ENCODE data around the gene HTR1D. TPM values are rescaled to one million over a fixed set of nuclear protein-coding genes. Genes with fewer than 3 reads are reported as not detected.

HTR1D gene
- total RNA-seq, 1 experiment from 2014 or later: 5.4 TPM

DNA sequence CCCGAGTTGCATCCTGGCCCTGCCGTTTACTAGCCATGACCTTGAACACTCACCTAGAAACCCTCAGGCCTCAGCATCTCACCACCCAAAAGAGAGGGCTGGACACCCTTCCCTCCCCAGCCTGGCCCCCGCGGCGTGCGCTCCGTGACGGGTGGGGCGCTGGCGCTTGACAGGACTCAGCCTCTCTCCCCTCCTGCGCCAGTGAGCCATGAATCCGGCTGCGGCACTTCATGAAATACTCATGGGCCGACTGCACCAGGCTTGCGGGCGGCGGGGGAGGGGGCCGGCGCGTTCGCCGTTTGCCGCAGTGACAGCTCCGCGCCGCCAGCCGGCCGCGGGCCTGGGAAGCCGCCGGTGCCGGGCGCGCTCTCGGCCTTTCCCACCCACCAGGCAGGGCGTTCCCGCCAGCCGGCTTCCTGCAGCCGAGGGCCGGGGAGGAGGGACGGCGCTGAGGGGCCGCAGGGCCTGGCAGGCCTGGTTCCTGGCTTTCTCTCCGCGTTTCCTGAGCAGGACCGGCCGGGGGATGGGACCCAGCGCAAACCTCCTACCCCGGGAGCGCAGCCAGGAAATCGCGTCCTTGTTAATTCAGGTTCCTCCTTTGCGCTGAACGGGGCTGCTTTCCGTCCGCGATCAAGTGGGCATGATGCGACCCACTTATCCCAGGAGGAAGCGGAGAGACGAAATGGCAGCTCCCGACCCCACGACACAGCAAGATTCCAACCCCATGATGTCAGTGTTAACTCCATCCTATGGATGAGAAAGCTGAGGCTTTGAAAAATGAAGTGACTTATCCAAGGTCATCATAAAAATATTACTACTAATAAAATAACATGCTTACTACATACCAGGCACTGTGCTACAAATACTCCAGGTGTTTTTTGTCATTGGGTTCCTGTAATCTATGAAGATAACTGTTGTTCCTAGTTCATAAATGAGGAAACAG lies 39.6 kb downstream of the HTR1D start (continued):
- TF ChIP-seq, protein P1, sequence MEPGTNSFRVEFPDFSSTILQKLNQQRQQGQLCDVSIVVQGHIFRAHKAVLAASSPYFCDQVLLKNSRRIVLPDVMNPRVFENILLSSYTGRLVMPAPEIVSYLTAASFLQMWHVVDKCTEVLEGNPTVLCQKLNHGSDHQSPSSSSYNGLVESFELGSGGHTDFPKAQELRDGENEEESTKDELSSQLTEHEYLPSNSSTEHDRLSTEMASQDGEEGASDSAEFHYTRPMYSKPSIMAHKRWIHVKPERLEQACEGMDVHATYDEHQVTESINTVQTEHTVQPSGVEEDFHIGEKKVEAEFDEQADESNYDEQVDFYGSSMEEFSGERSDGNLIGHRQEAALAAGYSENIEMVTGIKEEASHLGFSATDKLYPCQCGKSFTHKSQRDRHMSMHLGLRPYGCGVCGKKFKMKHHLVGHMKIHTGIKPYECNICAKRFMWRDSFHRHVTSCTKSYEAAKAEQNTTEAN (CRISPR knock-in tag; IDR thresholded peaks at IDR 0.05): peak; percentile 67; the same call in 1 of the 2 replicates
- TF ChIP-seq, protein P2, sequence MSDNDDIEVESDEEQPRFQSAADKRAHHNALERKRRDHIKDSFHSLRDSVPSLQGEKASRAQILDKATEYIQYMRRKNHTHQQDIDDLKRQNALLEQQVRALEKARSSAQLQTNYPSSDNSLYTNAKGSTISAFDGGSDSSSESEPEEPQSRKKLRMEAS (CRISPR knock-in tag; IDR thresholded peaks at IDR 0.05): 0 out of 2 replicates have a peak, but pooled peaks have one; percentile 39
- TF ChIP-seq ESRRA (CRISPR knock-in tag; IDR thresholded peaks at IDR 0.05; ENCODE audit: borderline replicate concordance): peak; percentile 77; the same call in 1 of the 2 replicates

DNA sequence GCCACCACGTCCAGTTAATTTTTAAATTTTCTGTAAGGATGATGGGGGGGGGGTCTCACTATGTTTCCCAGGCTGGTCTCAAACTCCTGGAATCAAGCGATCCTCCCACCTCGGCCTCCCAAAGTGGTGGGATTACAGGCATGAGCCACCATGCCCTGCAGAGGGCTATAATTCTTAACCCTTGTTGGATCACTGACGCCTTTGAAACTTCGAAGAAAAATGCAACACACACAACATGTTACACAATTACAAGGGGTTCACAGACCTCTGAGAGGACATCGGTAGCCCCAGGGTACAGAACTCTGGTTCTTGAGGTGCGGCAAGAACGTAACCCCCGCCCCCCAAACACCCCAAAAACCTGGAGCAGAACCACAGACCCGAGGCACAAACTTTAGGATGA lies 40.3 kb downstream of the HTR1D start:
- ChIA-PET CTCF (interaction anchor here (1.0 to 2.7 kb wide), 5 partner anchors 8 to 78 kb away, joined by 3 to 13 read pairs (median 4); partner anchors contain the start of gene HTR1D), POLR2A (no interaction called here)
- Mint-ChIP-seq H3K4me1 (no peaks in the 10 kb centered on the region; the same call in 1 of the 2 replicates), H3K27me3 (ENCODE audit: low read depth) (peaks cover 44% of the 10 kb centered on the region), H3K4me3 (peak overlapping the region; percentile 62), H3K9me3 (no peaks in the 10 kb centered on the region), H3K36me3 (no peaks in the 10 kb centered on the region), H3K27ac (no peak overlapping the region)
- TF ChIP-seq NFE2L1 (CRISPR knock-in tag; IDR thresholded peaks at IDR 0.05): no peak
- TF ChIP-seq, protein P3, sequence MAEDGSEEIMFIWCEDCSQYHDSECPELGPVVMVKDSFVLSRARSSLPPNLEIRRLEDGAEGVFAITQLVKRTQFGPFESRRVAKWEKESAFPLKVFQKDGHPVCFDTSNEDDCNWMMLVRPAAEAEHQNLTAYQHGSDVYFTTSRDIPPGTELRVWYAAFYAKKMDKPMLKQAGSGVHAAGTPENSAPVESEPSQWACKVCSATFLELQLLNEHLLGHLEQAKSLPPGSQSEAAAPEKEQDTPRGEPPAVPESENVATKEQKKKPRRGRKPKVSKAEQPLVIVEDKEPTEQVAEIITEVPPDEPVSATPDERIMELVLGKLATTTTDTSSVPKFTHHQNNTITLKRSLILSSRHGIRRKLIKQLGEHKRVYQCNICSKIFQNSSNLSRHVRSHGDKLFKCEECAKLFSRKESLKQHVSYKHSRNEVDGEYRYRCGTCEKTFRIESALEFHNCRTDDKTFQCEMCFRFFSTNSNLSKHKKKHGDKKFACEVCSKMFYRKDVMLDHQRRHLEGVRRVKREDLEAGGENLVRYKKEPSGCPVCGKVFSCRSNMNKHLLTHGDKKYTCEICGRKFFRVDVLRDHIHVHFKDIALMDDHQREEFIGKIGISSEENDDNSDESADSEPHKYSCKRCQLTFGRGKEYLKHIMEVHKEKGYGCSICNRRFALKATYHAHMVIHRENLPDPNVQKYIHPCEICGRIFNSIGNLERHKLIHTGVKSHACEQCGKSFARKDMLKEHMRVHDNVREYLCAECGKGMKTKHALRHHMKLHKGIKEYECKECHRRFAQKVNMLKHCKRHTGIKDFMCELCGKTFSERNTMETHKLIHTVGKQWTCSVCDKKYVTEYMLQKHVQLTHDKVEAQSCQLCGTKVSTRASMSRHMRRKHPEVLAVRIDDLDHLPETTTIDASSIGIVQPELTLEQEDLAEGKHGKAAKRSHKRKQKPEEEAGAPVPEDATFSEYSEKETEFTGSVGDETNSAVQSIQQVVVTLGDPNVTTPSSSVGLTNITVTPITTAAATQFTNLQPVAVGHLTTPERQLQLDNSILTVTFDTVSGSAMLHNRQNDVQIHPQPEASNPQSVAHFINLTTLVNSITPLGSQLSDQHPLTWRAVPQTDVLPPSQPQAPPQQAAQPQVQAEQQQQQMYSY (CRISPR knock-in tag; IDR thresholded peaks at IDR 0.05): peak; percentile 55; the same call in 1 of the 2 replicates
- ATAC-seq (no peak), DNase-seq (ENCODE audit: low spot score) (no peak)

DNA sequence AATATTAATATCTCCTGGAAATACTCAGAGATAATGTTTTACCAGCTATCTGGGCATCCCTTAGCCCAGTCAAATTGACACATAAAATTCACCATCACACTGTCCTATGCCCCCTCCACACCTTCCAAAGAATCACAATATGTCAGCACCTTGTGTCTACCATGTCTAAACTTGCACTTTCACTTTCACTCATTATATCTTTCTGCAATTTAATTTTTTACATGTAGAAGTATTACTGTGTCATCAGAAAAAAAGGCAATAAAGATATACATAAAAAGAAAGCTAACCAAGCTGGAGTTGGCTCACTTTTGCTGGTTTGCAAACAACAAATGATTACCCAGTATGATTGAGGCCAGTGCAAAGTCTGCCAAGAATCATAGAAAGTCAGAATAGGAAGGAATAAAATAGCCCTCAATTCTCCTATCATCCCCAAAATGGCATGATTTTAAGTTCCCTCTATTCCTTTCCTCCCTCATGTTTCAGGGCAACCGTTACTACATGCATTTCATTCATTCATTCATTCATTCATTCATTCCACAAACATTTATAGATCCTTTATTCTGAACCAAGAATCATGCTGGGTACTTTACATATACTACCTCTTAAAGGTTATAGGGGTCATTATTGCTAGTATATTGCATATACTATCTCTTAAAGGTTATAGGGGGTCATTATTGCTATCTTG lies 42.7 kb downstream of the HTR1D start:
- Mint-ChIP-seq H3K36me3 (no peaks in the 10 kb centered on the region), H3K4me1 (peaks cover 5% of the 10 kb centered on the region), H3K9me3 (no peaks in the 10 kb centered on the region), H3K4me3 (no peak overlapping the region), H3K27ac (no peak overlapping the region), H3K27me3 (ENCODE audit: low read depth) (peaks cover 43% of the 10 kb centered on the region)
- no peak for DNase-seq (ENCODE audit: low spot score)
- TF ChIP-seq GTF2I (CRISPR knock-in tag; conservative IDR thresholded peaks at IDR 0.05): no peak
- TF ChIP-seq, protein P4, sequence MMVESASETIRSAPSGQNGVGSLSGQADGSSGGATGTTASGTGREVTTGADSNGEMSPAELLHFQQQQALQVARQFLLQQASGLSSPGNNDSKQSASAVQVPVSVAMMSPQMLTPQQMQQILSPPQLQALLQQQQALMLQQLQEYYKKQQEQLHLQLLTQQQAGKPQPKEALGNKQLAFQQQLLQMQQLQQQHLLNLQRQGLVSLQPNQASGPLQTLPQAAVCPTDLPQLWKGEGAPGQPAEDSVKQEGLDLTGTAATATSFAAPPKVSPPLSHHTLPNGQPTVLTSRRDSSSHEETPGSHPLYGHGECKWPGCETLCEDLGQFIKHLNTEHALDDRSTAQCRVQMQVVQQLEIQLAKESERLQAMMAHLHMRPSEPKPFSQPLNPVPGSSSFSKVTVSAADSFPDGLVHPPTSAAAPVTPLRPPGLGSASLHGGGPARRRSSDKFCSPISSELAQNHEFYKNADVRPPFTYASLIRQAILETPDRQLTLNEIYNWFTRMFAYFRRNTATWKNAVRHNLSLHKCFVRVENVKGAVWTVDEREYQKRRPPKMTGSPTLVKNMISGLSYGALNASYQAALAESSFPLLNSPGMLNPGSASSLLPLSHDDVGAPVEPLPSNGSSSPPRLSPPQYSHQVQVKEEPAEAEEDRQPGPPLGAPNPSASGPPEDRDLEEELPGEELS (CRISPR knock-in tag; IDR thresholded peaks at IDR 0.05): no peak
- POLR2A ChIA-PET: no interaction called here
- CTCF ChIA-PET: no interaction called here
- ATAC-seq: no peak

DNA sequence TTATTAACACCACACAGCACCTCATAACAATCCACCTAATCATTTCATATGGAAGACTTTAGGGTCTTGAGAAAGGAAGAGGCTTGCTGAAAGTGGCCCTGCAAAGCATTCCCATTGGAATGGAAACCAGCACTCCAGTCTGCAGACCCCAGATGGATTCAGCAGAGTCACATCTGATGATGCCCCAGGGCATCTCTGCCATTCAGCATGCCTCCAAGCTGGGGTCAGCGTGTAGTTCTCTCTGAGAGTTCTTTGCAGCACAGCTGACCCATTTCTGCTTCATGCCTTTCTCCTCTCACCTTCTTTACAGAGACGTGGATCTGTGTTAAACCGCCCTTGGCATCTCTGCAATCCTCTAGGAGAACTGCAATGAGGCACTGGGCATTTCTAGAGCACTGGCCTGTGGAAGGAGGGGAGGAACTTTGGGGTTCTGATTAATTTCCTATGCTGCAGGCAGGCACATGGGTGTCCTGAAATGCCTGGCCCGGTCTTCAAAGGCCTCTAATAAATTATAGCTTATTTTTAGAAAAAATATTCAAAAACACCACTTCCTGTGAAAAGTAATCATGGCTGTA lies 46.0 kb downstream of the HTR1D start:
- CTCF ChIA-PET: interaction anchor here (2.0 kb wide), 1 partner anchor 72 kb away, joined by 4 read pairs; no protein-coding TSS in a partner anchor
- POLR2A ChIA-PET: no interaction called here
- H3K27me3 Mint-ChIP-seq (ENCODE audit: low read depth): peaks cover 11% of the 10 kb centered on the region
- TF ChIP-seq CBFB (CRISPR knock-in tag; IDR thresholded peaks at IDR 0.05; ENCODE audit: low read depth): no peak
- TF ChIP-seq, protein P5, sequence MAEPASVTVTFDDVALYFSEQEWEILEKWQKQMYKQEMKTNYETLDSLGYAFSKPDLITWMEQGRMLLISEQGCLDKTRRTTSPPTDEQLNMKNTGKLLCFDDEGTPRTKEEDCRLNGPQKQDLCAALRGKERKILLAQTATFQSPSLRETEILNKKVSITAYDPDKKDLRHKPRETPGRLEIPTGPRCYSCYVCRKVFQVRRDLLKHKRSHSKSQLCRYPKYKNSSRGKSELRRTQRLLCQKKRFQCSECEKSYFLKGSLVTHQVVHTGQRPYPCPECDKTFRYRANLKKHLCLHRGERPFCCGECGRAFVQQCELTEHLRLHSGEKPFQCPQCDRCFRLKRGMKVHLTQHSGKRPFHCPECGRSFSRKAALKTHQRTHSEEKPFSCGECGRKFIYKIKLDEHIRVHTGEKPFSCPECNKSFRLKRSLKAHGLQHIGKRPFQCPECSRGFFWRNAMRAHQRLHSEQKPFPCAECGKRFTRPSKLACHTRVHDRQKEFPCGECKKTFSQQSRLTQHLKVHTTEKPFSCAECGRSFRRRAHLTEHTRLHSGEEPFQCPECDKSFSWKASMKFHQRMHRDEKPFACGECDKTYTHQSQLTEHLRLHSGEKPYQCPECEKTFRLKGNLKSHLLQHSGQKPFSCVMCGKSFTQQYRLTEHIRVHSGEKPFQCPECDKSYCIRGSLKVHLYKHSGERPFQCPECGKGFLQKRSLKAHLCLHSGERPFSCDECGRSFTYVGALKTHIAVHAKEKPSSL (CRISPR knock-in tag; conservative IDR thresholded peaks at IDR 0.05): no peak
- TF ChIP-seq, protein P6, sequence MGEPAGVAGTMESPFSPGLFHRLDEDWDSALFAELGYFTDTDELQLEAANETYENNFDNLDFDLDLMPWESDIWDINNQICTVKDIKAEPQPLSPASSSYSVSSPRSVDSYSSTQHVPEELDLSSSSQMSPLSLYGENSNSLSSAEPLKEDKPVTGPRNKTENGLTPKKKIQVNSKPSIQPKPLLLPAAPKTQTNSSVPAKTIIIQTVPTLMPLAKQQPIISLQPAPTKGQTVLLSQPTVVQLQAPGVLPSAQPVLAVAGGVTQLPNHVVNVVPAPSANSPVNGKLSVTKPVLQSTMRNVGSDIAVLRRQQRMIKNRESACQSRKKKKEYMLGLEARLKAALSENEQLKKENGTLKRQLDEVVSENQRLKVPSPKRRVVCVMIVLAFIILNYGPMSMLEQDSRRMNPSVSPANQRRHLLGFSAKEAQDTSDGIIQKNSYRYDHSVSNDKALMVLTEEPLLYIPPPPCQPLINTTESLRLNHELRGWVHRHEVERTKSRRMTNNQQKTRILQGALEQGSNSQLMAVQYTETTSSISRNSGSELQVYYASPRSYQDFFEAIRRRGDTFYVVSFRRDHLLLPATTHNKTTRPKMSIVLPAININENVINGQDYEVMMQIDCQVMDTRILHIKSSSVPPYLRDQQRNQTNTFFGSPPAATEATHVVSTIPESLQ (CRISPR knock-in tag; IDR thresholded peaks at IDR 0.05): no peak
- no peak for TF ChIP-seq RORB (CRISPR knock-in tag; IDR thresholded peaks at IDR 0.05)
- TF ChIP-seq, protein P7, sequence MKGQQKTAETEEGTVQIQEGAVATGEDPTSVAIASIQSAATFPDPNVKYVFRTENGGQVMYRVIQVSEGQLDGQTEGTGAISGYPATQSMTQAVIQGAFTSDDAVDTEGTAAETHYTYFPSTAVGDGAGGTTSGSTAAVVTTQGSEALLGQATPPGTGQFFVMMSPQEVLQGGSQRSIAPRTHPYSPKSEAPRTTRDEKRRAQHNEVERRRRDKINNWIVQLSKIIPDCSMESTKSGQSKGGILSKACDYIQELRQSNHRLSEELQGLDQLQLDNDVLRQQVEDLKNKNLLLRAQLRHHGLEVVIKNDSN (CRISPR knock-in tag; IDR thresholded peaks at IDR 0.05): no peak
- TF ChIP-seq ZNF263 (CRISPR knock-in tag; IDR thresholded peaks at IDR 0.05; ENCODE audit: low read depth): no peak

More for the DNA sequence above, 46.0 kb downstream of the HTR1D start:
- DNase-seq (ENCODE audit: low spot score) (no peak), ATAC-seq (no peak)
- Mint-ChIP-seq H3K4me3 (no peak overlapping the region), H3K9me3 (no peaks in the 10 kb centered on the region), H3K36me3 (no peaks in the 10 kb centered on the region), H3K27ac (no peak overlapping the region), H3K4me1 (peaks cover 22% of the 10 kb centered on the region)

Data from WTC11 (cell line).